Epidermal melanocyte (primary cell): Measurements from ENCODE around the gene GRIN1.

ENCODE experiments used
- DNase-seq: peaks from one replicate; pipeline ENCODE4 v3.0.0; 2011; ENCODE audit warnings: low spot score; ENCODE audit not compliant: insufficient read length

Gene GRIN1

DNA sequence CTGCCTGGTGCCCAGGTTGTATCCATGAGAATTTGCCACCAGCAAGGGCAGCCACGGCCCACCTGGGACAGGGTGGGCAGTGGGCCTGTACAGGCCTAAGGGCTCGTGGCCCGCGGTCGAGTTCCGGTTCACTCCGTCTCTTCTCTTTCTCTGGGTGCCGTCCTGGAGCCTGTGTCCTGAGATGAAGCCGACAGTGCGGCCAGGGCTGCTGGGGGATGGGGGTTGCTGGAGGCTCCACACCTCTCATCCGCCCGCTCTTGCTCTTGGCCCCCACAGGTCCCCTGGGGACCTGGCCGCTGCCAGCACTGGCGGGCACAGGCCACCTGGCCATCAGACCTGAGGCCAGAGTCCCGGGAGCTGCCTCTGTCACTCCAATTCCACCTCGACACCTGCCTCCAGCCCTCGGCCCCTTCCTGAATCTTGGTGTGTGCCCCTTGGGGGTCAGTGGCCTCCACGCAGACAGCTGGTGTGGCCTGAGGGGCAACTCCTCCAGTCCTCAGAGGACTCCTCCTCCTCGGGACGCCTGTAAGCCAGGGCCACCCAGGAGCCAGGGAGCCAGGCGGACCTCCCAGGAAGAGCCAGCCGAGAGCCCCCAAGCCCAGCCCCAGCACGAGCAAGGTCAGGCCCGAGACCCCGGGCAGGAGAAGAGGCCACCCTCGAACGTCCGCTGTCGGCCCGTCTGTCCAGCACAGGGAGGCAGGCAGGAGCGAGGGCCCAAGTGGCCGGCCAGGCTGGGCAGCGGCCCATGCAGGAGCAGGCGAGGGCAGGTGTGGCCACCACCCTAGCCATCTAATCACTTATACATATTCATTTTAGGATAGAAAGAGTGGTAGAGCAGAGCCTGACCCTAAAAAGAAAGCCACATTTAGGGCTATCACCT, 25.7 kb downstream of the GRIN1 start:
- no peak for DNase-seq

DNA sequence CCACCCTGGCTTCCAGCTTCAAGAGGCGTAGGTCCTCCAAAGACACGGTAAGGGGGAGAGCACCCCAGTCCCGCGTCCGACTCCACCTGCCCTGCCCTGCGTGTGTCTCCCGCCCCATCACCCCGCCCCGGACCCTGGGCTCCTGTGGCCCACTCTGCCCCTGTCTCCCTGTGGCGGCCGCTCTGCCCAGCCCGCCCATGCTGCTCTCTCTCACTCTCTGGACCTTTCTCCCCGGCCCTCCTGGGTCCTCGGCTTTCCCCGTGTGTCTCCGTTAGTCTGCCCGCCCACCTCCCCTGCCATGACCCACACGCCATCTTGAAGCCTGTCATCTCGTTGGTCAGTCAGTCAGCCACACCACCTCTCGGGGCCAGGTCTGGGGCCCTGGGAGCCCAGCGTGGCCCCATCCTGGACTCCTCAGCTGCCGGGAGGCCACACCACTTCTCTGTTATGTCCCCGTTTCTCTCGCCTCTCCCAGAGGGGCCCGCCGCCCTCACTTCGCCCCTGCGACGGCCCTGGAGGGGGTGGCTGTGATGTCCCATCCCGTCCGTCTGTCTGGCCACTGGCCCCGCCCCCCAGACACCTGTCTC, 26.4 kb downstream of the GRIN1 start:
- DNase-seq: no peak

GRCh38 chr9:137166380-137167229, 27.7 kb downstream of the GRIN1 start:
- DNase-seq: no peak

- DNase-seq: no peak
Observed at GRCh38 chr9:137167277-137167746, 28.4 kb downstream of the GRIN1 start.

- no peak for DNase-seq
Observed at GRCh38 chr9:137167747-137168572, 29.0 kb downstream of the GRIN1 start.

GRCh38 chr9:137168573-137168903, 29.6 kb downstream of the GRIN1 start:
- DNase-seq: no peak

- DNase-seq: peak; percentile 40
Observed at GRCh38 chr9:137168904-137169856, 30.2 kb downstream of the GRIN1 start.

- DNase-seq: peak; percentile 12
Observed at GRCh38 chr9:137169896-137170358, 31.0 kb downstream of the GRIN1 start, which contains the start of gene LRRC26. TSS of gene LRRC26 (minus strand) at chr9:137170051. CDS start at chr9:137169943, 108 bp downstream.

GRCh38 chr9:137170486-137171148, 31.7 kb downstream of the GRIN1 start:
- DNase-seq: peak; percentile 20

GRCh38 chr9:137171149-137171900, 32.4 kb downstream of the GRIN1 start:
- no peak for DNase-seq

GRCh38 chr9:137172901-137173795, 34.2 kb downstream of the GRIN1 start:
- DNase-seq: no peak

- no peak for DNase-seq
Observed at GRCh38 chr9:137173796-137174664, 35.1 kb downstream of the GRIN1 start.

GRCh38 chr9:137174722-137175293, 35.9 kb downstream of the GRIN1 start:
- no peak for DNase-seq

- DNase-seq: no peak
Observed at GRCh38 chr9:137175345-137175961, 36.5 kb downstream of the GRIN1 start.

GRCh38 chr9:137176302-137177182, 37.6 kb downstream of the GRIN1 start:
- peak; percentile 68 for DNase-seq
